ENCODE measurements around the gene TFCP2L1.

TFCP2L1 gene

DNA sequence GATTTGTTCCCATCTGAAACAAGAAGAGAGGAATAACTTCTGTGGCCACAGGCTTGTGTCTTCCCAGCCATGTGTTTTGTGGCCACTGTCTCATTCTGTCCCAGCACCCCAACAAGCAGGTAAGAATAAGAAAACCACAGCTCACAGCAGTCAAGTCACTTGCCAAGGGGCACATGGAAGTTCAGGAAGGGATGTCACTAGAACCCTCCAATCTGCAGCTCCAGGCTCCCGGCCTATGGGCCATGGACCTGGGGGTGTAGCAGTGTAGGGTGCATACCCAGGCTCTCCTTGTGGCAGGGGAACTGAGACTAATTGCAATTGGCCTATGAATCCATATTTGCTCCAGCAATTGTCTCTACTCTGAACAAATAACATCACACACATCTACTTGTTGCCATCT lies 112.5 kb downstream of the TFCP2L1 start:
- H3K4me3 ChIP-seq (ENCODE audit: low read depth, low read length): no peak overlapping the region
- CTCF ChIA-PET: no interaction called here
- POLR2A ChIA-PET: no interaction called here
- no peak for DNase-seq (ENCODE audit: low read depth, low spot score)
- TF ChIP-seq, protein P1, sequence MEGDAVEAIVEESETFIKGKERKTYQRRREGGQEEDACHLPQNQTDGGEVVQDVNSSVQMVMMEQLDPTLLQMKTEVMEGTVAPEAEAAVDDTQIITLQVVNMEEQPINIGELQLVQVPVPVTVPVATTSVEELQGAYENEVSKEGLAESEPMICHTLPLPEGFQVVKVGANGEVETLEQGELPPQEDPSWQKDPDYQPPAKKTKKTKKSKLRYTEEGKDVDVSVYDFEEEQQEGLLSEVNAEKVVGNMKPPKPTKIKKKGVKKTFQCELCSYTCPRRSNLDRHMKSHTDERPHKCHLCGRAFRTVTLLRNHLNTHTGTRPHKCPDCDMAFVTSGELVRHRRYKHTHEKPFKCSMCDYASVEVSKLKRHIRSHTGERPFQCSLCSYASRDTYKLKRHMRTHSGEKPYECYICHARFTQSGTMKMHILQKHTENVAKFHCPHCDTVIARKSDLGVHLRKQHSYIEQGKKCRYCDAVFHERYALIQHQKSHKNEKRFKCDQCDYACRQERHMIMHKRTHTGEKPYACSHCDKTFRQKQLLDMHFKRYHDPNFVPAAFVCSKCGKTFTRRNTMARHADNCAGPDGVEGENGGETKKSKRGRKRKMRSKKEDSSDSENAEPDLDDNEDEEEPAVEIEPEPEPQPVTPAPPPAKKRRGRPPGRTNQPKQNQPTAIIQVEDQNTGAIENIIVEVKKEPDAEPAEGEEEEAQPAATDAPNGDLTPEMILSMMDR (IDR thresholded peaks at IDR 0.05; ENCODE audit: insufficient read depth, low read length, missing control alignments): no peak

DNA sequence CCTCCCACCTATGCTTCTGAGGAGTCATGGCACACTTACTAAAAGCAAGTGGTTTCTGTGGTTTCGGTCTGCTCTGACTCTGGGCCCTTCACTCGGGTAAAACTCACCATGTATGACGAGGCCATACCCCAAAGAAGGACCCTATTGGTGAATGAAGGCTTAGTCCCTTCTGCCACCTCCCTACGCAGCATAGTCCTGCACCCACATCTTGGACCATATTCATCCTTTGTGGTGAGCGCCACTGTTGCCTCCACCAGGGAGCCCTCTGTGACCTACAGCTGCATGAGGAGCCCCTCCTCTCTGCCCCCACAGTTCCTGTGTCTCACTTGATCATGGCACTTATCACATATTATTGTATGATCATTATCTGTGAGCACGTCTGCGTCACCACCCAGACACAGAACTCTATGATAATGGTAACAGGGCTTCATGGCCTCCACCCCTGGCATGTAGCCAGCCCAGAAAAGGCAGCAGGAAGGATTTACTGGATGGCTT lies 113.3 kb downstream of the TFCP2L1 start:
- ChIA-PET CTCF (no interaction called here), POLR2A (no interaction called here)
- TF ChIP-seq, protein P1 (IDR thresholded peaks at IDR 0.05; ENCODE audit: insufficient read depth, low read length, missing control alignments): no peak
- DNase-seq (ENCODE audit: low read depth, low spot score): no peak
- H3K4me3 ChIP-seq (ENCODE audit: low read depth, low read length): no peak overlapping the region

DNA sequence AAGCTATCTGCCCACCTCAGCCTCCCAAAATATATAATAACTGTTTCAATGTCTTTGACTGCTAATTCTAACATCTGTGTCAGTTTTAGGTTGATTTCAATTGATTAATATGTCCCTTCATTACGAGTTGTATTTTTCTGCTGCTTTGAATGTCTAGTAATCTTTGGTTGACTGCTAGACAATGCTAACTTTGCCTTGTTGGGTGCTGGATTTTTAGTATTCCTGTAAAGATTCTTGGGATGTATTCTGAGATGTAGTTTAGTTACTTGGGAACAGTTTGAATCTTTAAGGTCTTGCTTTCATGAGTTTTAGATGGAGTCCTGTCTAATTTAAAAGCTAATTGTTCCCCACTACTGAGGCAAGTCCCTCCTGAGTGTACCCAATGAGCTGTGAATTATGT lies 114.4 kb downstream of the TFCP2L1 start:
- H3K4me3 ChIP-seq (ENCODE audit: low read depth, low read length): no peak overlapping the region
- POLR2A ChIA-PET: no interaction called here
- DNase-seq (ENCODE audit: low read depth, low spot score): no peak
- TF ChIP-seq, protein P1 (IDR thresholded peaks at IDR 0.05; ENCODE audit: insufficient read depth, low read length, missing control alignments): no peak
- CTCF ChIA-PET: no interaction called here

DNA sequence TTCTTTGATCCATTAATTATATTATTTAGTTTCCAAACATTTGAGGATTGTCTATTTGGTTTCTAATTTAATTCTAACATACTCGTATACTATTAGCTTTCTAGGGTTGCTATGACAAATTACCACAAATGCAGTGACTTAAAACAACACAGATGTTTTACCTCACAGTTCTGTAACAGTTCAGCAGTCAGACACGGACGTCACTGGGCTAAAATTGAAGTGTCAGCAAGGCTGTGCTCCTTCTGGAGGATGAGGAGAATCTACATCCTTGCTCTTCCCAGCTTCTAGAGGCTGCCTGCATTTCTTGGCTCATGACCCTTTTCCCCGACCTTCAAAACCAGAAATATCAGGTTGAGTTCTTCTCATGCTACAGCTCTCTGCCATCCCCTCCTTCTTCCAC lies 117.6 kb downstream of the TFCP2L1 start:
- ChIA-PET CTCF (interaction anchor here (1.6 kb wide), 1 partner anchor 10 kb away, joined by 3 read pairs; no protein-coding TSS in a partner anchor), POLR2A (no interaction called here)
- TF ChIP-seq, protein P1 (IDR thresholded peaks at IDR 0.05; ENCODE audit: insufficient read depth, low read length, missing control alignments): no peak
- no peak overlapping the region for H3K4me3 ChIP-seq (ENCODE audit: low read depth, low read length)
- no peak for DNase-seq (ENCODE audit: low read depth, low spot score)

Data from AG04449 (cell line).